ACHN (cell line): ENCODE results near the gene ANKRD45.
"Not testable (repeated sequence)": the region's sequence is repeated elsewhere in the genome, so short reads cannot be mapped to it uniquely, and the experiment has no call there.

Experiments used
- DNase-seq: peaks from one replicate; pipeline ENCODE4 v3.0.0-alpha.2; 2015
- in situ Hi-C: cut with HindIII; loops from 2 replicates; pipeline ENCODE4 v1.10.0; 2017; ENCODE audit warnings: low sequenced_read_pairs, low pct_ligation_motif_present, low pct_unique_long_range_greater_than_20kb

ANKRD45 gene

GRCh38 chr1:173590557-173590956, 79.1 kb downstream of the ANKRD45 start:
- DNase-seq, result no peak

GRCh38 chr1:173581383-173582079, 88.1 kb downstream of the ANKRD45 start:
- DNase-seq, result no peak
- in situ Hi-C loops, result no loop called here

More at GRCh38 chr1:173590557-173590956, 79.1 kb downstream of the ANKRD45 start:
- in situ Hi-C loops, result no loop called here

GRCh38 chr1:173580658-173581057, 89.0 kb downstream of the ANKRD45 start:
- no peak for DNase-seq
- in situ Hi-C loops, result no loop called here

- in situ Hi-C loops, result no loop called here
- DNase-seq, result no peak
Observed at GRCh38 chr1:173580071-173580470, 89.6 kb downstream of the ANKRD45 start.

GRCh38 chr1:173573596-173573995, 96.1 kb downstream of the ANKRD45 start:
- in situ Hi-C loops, result no loop called here
- no peak for DNase-seq

GRCh38 chr1:173572201-173572873, 97.3 kb downstream of the ANKRD45 start:
- in situ Hi-C loops, result no loop called here

GRCh38 chr1:173570370-173571007, 99.2 kb downstream of the ANKRD45 start:
- no peak for DNase-seq
- in situ Hi-C loops, result no loop called here

More at GRCh38 chr1:173572201-173572873, 97.3 kb downstream of the ANKRD45 start:
- no peak for DNase-seq

- no peak for DNase-seq
- in situ Hi-C loops, result no loop called here
Observed at GRCh38 chr1:173568483-173568882, 101.2 kb downstream of the ANKRD45 start.

- DNase-seq, in situ Hi-C loops: not testable (repeated sequence)
Observed at GRCh38 chr1:173563846-173564245, 105.8 kb downstream of the ANKRD45 start.

GRCh38 chr1:173562813-173563212, 106.8 kb downstream of the ANKRD45 start:
- no peak for DNase-seq
- in situ Hi-C loops, result no loop called here

GRCh38 chr1:173561263-173561662, 108.4 kb downstream of the ANKRD45 start:
- DNase-seq, result no peak
- in situ Hi-C loops, result no loop called here

GRCh38 chr1:173560285-173560880, 109.3 kb downstream of the ANKRD45 start:
- DNase-seq, result no peak
- in situ Hi-C loops, result no loop called here
